Spleen (tissue), 7 donors: ENCODE data around the gene NCOA6.

ENCODE experiments used
- CTCF ChIP-seq, 11 experiments: fragments of 200-600 bp in 7 of 11; fragments of 450-650 bp in 4 of 11; sonication (generic) in 4 of 11; IDR thresholded peaks in 8 of 11; conservative IDR thresholded peaks in 3 of 11; 1 replicate in 7 of 11; 2 replicates in 4 of 11; pipeline versions ENCODE4 v1.4.0 to v1.8.0; 2016 to 2021; ENCODE audit warnings: antibody characterized with exemption in 11 of 11, inconsistent platforms in 4 of 11, mild to moderate bottlenecking in 1 of 11
- POLR2A ChIP-seq, 3 donors: fragments of 450-650 bp; IDR thresholded peaks; one replicate each; pipeline ENCODE4 v1.5.1; 2017; ENCODE audit warnings: antibody characterized with exemption in 3 of 3, mild to moderate bottlenecking in 1 of 3
- donor health status: DM: no; HTN: no; CAD: no; lungs with moderate emphysema.
- donor health status: DM: no; HTN: no; CAD: no.
- donor health status: DM: no; HTN: no; CAD: no.

GRCh38 chr20:34874094-34874654 is 48.7 kb upstream of the NCOA6 start:
- TF ChIP-seq CTCF (IDR thresholded peaks at IDR 0.05 in 8 of 11, conservative IDR thresholded peaks at IDR 0.05 in 3 of 11) = peak; percentile 50 to 91 (median 80)
- no peak for TF ChIP-seq POLR2A (IDR thresholded peaks at IDR 0.05)
